SK-N-MC (cell line): ENCODE measurements around the gene GDF3.

Experiments used
- DNase-seq: peaks from one replicate; pipeline ENCODE4 v3.0.0-alpha.2; 2011; ENCODE audit warnings: low read depth, low spot score
- H3K27ac ChIP-seq: fragments of 200-600 bp; sonication (generic); 2 replicates; pipeline ENCODE4 v1.5.1; 2016; ENCODE audit warnings: mixed run types
- H3K36me3 ChIP-seq: fragments of 200-600 bp; sonication (generic); 2 replicates; pipeline ENCODE4 v1.6.1; 2017; ENCODE audit warnings: antibody characterized with exemption, low read length, mixed read lengths; ENCODE audit not compliant: insufficient read depth
- H3K4me3 ChIP-seq: fragments of 200-600 bp; sonication (generic); 2 replicates; pipeline ENCODE4 v1.5.1; 2016
- H3K9ac ChIP-seq: fragments of 200-600 bp; sonication (generic); 2 replicates; pipeline ENCODE4 v1.8.0; 2017; ENCODE audit warnings: mixed run types, mixed read lengths; ENCODE audit not compliant: insufficient read length
- H3K9me3 ChIP-seq: fragments of 200-600 bp; sonication (generic); 2 replicates; pipeline ENCODE4 v1.6.1; 2017; ENCODE audit warnings: low read depth, mild to moderate bottlenecking, antibody characterized with exemption, low read length, moderate library complexity, mixed read lengths
- EZH2 ChIP-seq: fragments of 200-600 bp; sonication (generic); IDR thresholded peaks from one replicate; pipeline ENCODE4 v1.6.1; 2017; ENCODE audit warnings: antibody characterized with exemption
- FOXP2 ChIP-seq: optimal IDR thresholded peaks from 2 replicates; pipeline ENCODE3; 2011; ENCODE audit warnings: mild to moderate bottlenecking, moderate library complexity; ENCODE audit not compliant: insufficient read depth; ENCODE audit errors: extremely low read length, control extremely low read depth
- POLR2AphosphoS5 ChIP-seq: IDR thresholded peaks from 2 replicates; pipeline ENCODE4 v1.6.1; 2012; ENCODE audit warnings: mild to moderate bottlenecking, low read depth, low read length, borderline replicate concordance

GDF3 gene

GRCh38 chr12:7668171-7668570 is 27.4 kb downstream of the GDF3 start:
- H3K27ac ChIP-seq = no peak overlapping the region
- no peak overlapping the region for H3K9ac ChIP-seq
- TF ChIP-seq POLR2AphosphoS5 (no peak), EZH2 (no peak), FOXP2 (no peak)
- no peaks in the 10 kb centered on the region for H3K9me3 ChIP-seq
- H3K36me3 ChIP-seq = no peaks in the 10 kb centered on the region
- no peak overlapping the region for H3K4me3 ChIP-seq
- DNase-seq = no peak

GRCh38 chr12:7667125-7667524 is 28.4 kb downstream of the GDF3 start:
- H3K36me3 ChIP-seq = no peaks in the 10 kb centered on the region
- H3K9ac ChIP-seq = no peak overlapping the region
- TF ChIP-seq POLR2AphosphoS5 (no peak), FOXP2 (no peak), EZH2 (no peak)
- DNase-seq = no peak
- no peak overlapping the region for H3K27ac ChIP-seq
- H3K4me3 ChIP-seq = no peak overlapping the region
- H3K9me3 ChIP-seq = no peaks in the 10 kb centered on the region

GRCh38 chr12:7666595-7666994 is 29.0 kb downstream of the GDF3 start:
- no peak overlapping the region for H3K4me3 ChIP-seq
- no peak overlapping the region for H3K27ac ChIP-seq
- TF ChIP-seq POLR2AphosphoS5 (no peak), EZH2 (no peak)
- no peaks in the 10 kb centered on the region for H3K36me3 ChIP-seq
- H3K9ac ChIP-seq = no peak overlapping the region
- no peak for DNase-seq
- H3K9me3 ChIP-seq = no peaks in the 10 kb centered on the region

GRCh38 chr12:7661741-7662140 is 33.8 kb downstream of the GDF3 start:
- H3K27ac ChIP-seq = no peak overlapping the region
- no peaks in the 10 kb centered on the region for H3K9me3 ChIP-seq
- DNase-seq = no peak
- H3K36me3 ChIP-seq = no peaks in the 10 kb centered on the region
- TF ChIP-seq POLR2AphosphoS5 = no peak
- TF ChIP-seq FOXP2 = no peak
- TF ChIP-seq EZH2 = no peak
- H3K4me3 ChIP-seq = no peak overlapping the region
- H3K9ac ChIP-seq = no peak overlapping the region

GRCh38 chr12:7656121-7656520 is 39.5 kb downstream of the GDF3 start:
- Histone ChIP-seq H3K36me3 (no peaks in the 10 kb centered on the region), H3K4me3 (no peak overlapping the region)
- TF ChIP-seq EZH2 (no peak), FOXP2 (no peak), POLR2AphosphoS5 (no peak)

GRCh38 chr12:7650091-7650490 is 45.5 kb downstream of the GDF3 start:
- TF ChIP-seq EZH2 (no peak), FOXP2 (no peak), POLR2AphosphoS5 (no peak)
- Histone ChIP-seq H3K36me3 (no peaks in the 10 kb centered on the region), H3K9me3 (no peaks in the 10 kb centered on the region), H3K9ac (no peak overlapping the region), H3K4me3 (no peak overlapping the region), H3K27ac (no peak overlapping the region)
- no peak for DNase-seq

More at GRCh38 chr12:7656121-7656520, 39.5 kb downstream of the GDF3 start:
- no peaks in the 10 kb centered on the region for H3K9me3 ChIP-seq
- DNase-seq = no peak
- no peak overlapping the region for H3K27ac ChIP-seq
- no peak overlapping the region for H3K9ac ChIP-seq

- no peak for DNase-seq
- H3K9me3 ChIP-seq = no peaks in the 10 kb centered on the region
- no peaks in the 10 kb centered on the region for H3K36me3 ChIP-seq
- no peak overlapping the region for H3K9ac ChIP-seq
- TF ChIP-seq FOXP2 (no peak), EZH2 (no peak), POLR2AphosphoS5 (no peak)
- H3K4me3 ChIP-seq = no peak overlapping the region
- H3K27ac ChIP-seq = no peak overlapping the region
Measured at GRCh38 chr12:7647071-7647470, 48.5 kb downstream of the GDF3 start.

GRCh38 chr12:7646178-7646475 is 49.4 kb downstream of the GDF3 start:
- H3K9me3 ChIP-seq = no peaks in the 10 kb centered on the region
- TF ChIP-seq EZH2 = no peak
- TF ChIP-seq POLR2AphosphoS5 = no peak
- TF ChIP-seq FOXP2 = no peak
- H3K4me3 ChIP-seq = no peak overlapping the region
- no peak for DNase-seq
- no peak overlapping the region for H3K9ac ChIP-seq
- no peak overlapping the region for H3K27ac ChIP-seq
- H3K36me3 ChIP-seq = no peaks in the 10 kb centered on the region

- H3K9me3 ChIP-seq = no peaks in the 10 kb centered on the region
- H3K4me3 ChIP-seq = no peak overlapping the region
- DNase-seq = peak; percentile 22
- H3K9ac ChIP-seq = no peak overlapping the region
- H3K36me3 ChIP-seq = no peaks in the 10 kb centered on the region
- TF ChIP-seq POLR2AphosphoS5 = no peak
- no peak for TF ChIP-seq EZH2
- TF ChIP-seq FOXP2 = no peak
- H3K27ac ChIP-seq = no peak overlapping the region
Measured at GRCh38 chr12:7645395-7646177, 50.0 kb downstream of the GDF3 start.
